Neuronal stem cell (in vitro differentiated cells): ENCODE results near the gene LARP4. TPM values are rescaled to one million over a fixed set of nuclear protein-coding genes. Genes with fewer than 3 reads are reported as not detected.

Source experiments
- DNase-seq: peaks from one replicate; pipeline ENCODE4 v3.0.0-alpha.2; 2013; ENCODE audit warnings: low spot score
- H2AFZ ChIP-seq: one replicate; pipeline ENCODE4 v1.6.1; 2013; ENCODE audit warnings: mild to moderate bottlenecking, low read length, inconsistent platforms
- H2AK5ac ChIP-seq: 2 replicates; pipeline ENCODE4 v1.6.1; 2013; ENCODE audit warnings: low read depth, mild to moderate bottlenecking, inconsistent platforms, low read length, moderate library complexity, mixed read lengths
- H2BK120ac ChIP-seq: 2 replicates; pipeline ENCODE4 v1.6.1; 2013; ENCODE audit warnings: low read depth, mild to moderate bottlenecking, inconsistent platforms, low read length, moderate library complexity, mixed read lengths
- H2BK12ac ChIP-seq: one replicate; pipeline ENCODE4 v1.6.1; 2013; ENCODE audit warnings: low read length, inconsistent platforms
- H2BK15ac ChIP-seq: 2 replicates; pipeline ENCODE4 v1.6.1; 2013; ENCODE audit warnings: mild to moderate bottlenecking, low read length, inconsistent platforms, mixed read lengths
- H2BK5ac ChIP-seq: one replicate; pipeline ENCODE4 v1.6.1; 2013; ENCODE audit warnings: inconsistent platforms, mild to moderate bottlenecking, low read length, moderate library complexity
- H3K14ac ChIP-seq: one replicate; pipeline ENCODE4 v1.6.1; 2013; ENCODE audit warnings: low read length, inconsistent platforms
- H3K18ac ChIP-seq: 2 replicates; pipeline ENCODE4 v1.6.1; 2013; ENCODE audit warnings: low read length, inconsistent platforms
- H3K23ac ChIP-seq: 2 replicates; pipeline ENCODE4 v1.6.1; 2013; ENCODE audit warnings: low read depth, mild to moderate bottlenecking, mixed read lengths, low read length, inconsistent platforms; ENCODE audit not compliant: poor library complexity
- H3K27ac ChIP-seq: replicated peaks from 3 replicates; pipeline ENCODE4 v1.5.1; 2013; ENCODE audit warnings: low read length, inconsistent platforms
- H3K27me3 ChIP-seq, 3 experiments: 2 replicates each; pipeline ENCODE4 v1.6.1; 2013; ENCODE audit warnings: low read length in 3 of 3, mild to moderate bottlenecking in 2 of 3, inconsistent platforms in 1 of 3, low read depth in 1 of 3, mixed read lengths in 1 of 3, moderate library complexity in 1 of 3; ENCODE audit not compliant: control insufficient read depth in 3 of 3, insufficient read depth in 3 of 3
- H3K36me3 ChIP-seq, 2 donors: replicated peaks in 1 of 2; 2 replicates each; pipeline ENCODE4 v1.6.1; 2013; ENCODE audit warnings: low read length in 2 of 2; ENCODE audit not compliant: control insufficient read depth in 2 of 2, insufficient read depth in 2 of 2
- H3K4ac ChIP-seq: 2 replicates; pipeline ENCODE4 v1.6.1; 2013; ENCODE audit warnings: inconsistent platforms, mild to moderate bottlenecking, low read length, moderate library complexity
- H3K4me1 ChIP-seq, 2 donors: 1 replicate in 1 of 2; 2 replicates in 1 of 2; pipeline ENCODE4 v1.6.1; 2013; ENCODE audit warnings: low read length in 2 of 2, low read depth in 1 of 2; ENCODE audit not compliant: control insufficient read depth in 2 of 2, insufficient read depth in 1 of 2
- H3K4me2 ChIP-seq: one replicate; pipeline ENCODE4 v1.6.1; 2013; ENCODE audit warnings: mild to moderate bottlenecking, low read length, inconsistent platforms; ENCODE audit not compliant: insufficient read depth, poor library complexity, severe bottlenecking
- H3K4me3 ChIP-seq, 2 donors: 2 replicates each; pipeline ENCODE4 v1.5.1; 2013; ENCODE audit warnings: low read length in 2 of 2, mild to moderate bottlenecking in 2 of 2, inconsistent platforms in 1 of 2, moderate library complexity in 1 of 2
- H3K79me1 ChIP-seq: one replicate; pipeline ENCODE4 v1.6.1; 2013; ENCODE audit warnings: low read depth, mild to moderate bottlenecking, inconsistent platforms, low read length, moderate library complexity
- H3K9ac ChIP-seq: one replicate; pipeline ENCODE4 v1.6.1; 2013; ENCODE audit warnings: mild to moderate bottlenecking, low read depth, low read length, inconsistent platforms; ENCODE audit not compliant: poor library complexity
- H3K9me3 ChIP-seq, 2 donors: replicated peaks in 1 of 2; 2 replicates each; pipeline versions ENCODE3 to v1.6.1; 2013; ENCODE audit warnings: low read length in 2 of 2, mild to moderate bottlenecking in 2 of 2, inconsistent platforms in 1 of 2, low read depth in 1 of 2, mixed read lengths in 1 of 2, moderate library complexity in 1 of 2; ENCODE audit not compliant: control insufficient read depth in 2 of 2, insufficient read depth in 1 of 2
- H4K8ac ChIP-seq: one replicate; pipeline ENCODE4 v1.6.1; 2013; ENCODE audit warnings: low read depth, mild to moderate bottlenecking, inconsistent platforms, low read length, moderate library complexity
- H4K91ac ChIP-seq: one replicate; pipeline ENCODE4 v1.6.1; 2013; ENCODE audit warnings: low read length, low read depth, mild to moderate bottlenecking, inconsistent platforms; ENCODE audit not compliant: poor library complexity
- WGBS, 2 donors: extraction: QIAGEN DNeasy Blood & Tissue Kit; methylation state at CpG; one replicate each; pipeline ENCODE4 v1.1.7; 2013; ENCODE audit warnings: missing lambda C conversion rate in 2 of 2, mixed read lengths in 1 of 2; ENCODE audit not compliant: insufficient read length in 2 of 2, insufficient replicate concordance in 1 of 2; ENCODE audit errors: extremely low coverage in 2 of 2; 5-methylcytosine and 5-hydroxymethylcytosine counted together
- polyA plus RNA-seq, 2 experiments: library from polyadenylated mRNA; stranded (reverse); fragments of 200-250 nt; gene quantifications; one replicate each; pipeline ENCODE4 v1.2.3, GENCODE V29; 2013

Gene LARP4
- 26.8 TPM for polyA plus RNA-seq (2013, experiment 1 of 2)
- polyA plus RNA-seq (2013, experiment 2 of 2) = 26.7 TPM

GRCh38 chr12:50400638-50401499 is at the start of gene LARP4:
TSS of gene LARP4 (plus strand) at chr12:50400885. CDS start at chr12:50401011, 126 bp downstream.
- H2BK5ac ChIP-seq = peak within 1 kb of the TSS; percentile 72
- H4K8ac ChIP-seq = no peak within 1 kb of the TSS
- H3K23ac ChIP-seq = peak within 1 kb of the TSS; percentile 90
- H3K79me1 ChIP-seq = peaks cover 2% of the 10 kb centered on the region
- peaks cover 0 to 7% of the 10 kb centered on the region in 2 donors for H3K36me3 ChIP-seq
- peak within 1 kb of the TSS; percentile 90 for H2AFZ ChIP-seq
- peak; percentile 87 for DNase-seq
- peak within 1 kb of the TSS; percentile 88 to 93 for H3K4me3 ChIP-seq
- H2AK5ac ChIP-seq = peak within 1 kb of the TSS; percentile 57
- H2BK12ac ChIP-seq = peak within 1 kb of the TSS; percentile 14
- H3K9ac ChIP-seq = peak within 1 kb of the TSS; percentile 96
- H3K4me1 ChIP-seq = peaks cover 0 to 6% of the 10 kb centered on the region in 2 donors
- H3K27ac ChIP-seq = peak within 1 kb of the TSS; percentile 96
- H3K27me3 ChIP-seq = no peaks in the 10 kb centered on the region
- no peak within 1 kb of the TSS for H3K14ac ChIP-seq
- H2BK15ac ChIP-seq = peak within 1 kb of the TSS; percentile 63
- peak within 1 kb of the TSS; percentile 97 for H3K18ac ChIP-seq
- no peak within 1 kb of the TSS for H4K91ac ChIP-seq
- H2BK120ac ChIP-seq = peak within 1 kb of the TSS; percentile 34
- WGBS, 2 donors = no CpG with 5 or more reads among the region's 54 CpGs
- peak within 1 kb of the TSS; percentile 58 for H3K4me2 ChIP-seq
- no peaks in the 10 kb centered on the region for H3K9me3 ChIP-seq
- no peak within 1 kb of the TSS for H3K4ac ChIP-seq

- Histone ChIP-seq H2AFZ (no peak overlapping the region), H4K8ac (no peak overlapping the region), H3K14ac (no peak overlapping the region), H3K4me1 (peaks cover 0 to 2% of the 10 kb centered on the region in 2 donors), H3K36me3 (no peaks in the 10 kb centered on the region), H2BK12ac (no peak overlapping the region), H3K9me3 (no peaks in the 10 kb centered on the region), H3K4me3 (no peak overlapping the region), H3K4me2 (no peak overlapping the region), H2AK5ac (no peak overlapping the region), H2BK15ac (no peak overlapping the region), H2BK120ac (no peak overlapping the region), H3K79me1 (no peaks in the 10 kb centered on the region), H3K4ac (no peak overlapping the region), H3K18ac (no peak overlapping the region), H3K9ac (no peak overlapping the region), H3K27me3 (no peaks in the 10 kb centered on the region), H3K23ac (no peak overlapping the region), H4K91ac (no peak overlapping the region), H2BK5ac (no peak overlapping the region), H3K27ac (no peak overlapping the region)
- no CpG with 5 or more reads among the region's 11 CpGs for WGBS, 2 donors
- no peak for DNase-seq
Observed at GRCh38 chr12:50351120-50352043, 49.3 kb upstream of the LARP4 start.

- Histone ChIP-seq H3K18ac (no peak overlapping the region), H4K91ac (no peak overlapping the region), H2BK15ac (no peak overlapping the region), H2AFZ (peak overlapping the region; percentile 37), H3K4ac (no peak overlapping the region), H3K4me1 (peaks cover 0 to 2% of the 10 kb centered on the region in 2 donors), H3K9ac (no peak overlapping the region), H2BK120ac (no peak overlapping the region), H3K4me3 (no peak overlapping the region), H4K8ac (peak overlapping the region; percentile 50), H3K27ac (no peak overlapping the region), H2BK12ac (no peak overlapping the region), H3K9me3 (no peaks in the 10 kb centered on the region), H3K27me3 (no peaks in the 10 kb centered on the region), H3K23ac (no peak overlapping the region), H2AK5ac (no peak overlapping the region), H3K36me3 (no peaks in the 10 kb centered on the region), H2BK5ac (no peak overlapping the region), H3K14ac (no peak overlapping the region), H3K4me2 (no peak overlapping the region), H3K79me1 (no peaks in the 10 kb centered on the region)
- WGBS, 2 donors = no CpG with 5 or more reads among the region's 3 CpGs
- DNase-seq = no peak
Observed at GRCh38 chr12:50353404-50353803, 47.3 kb upstream of the LARP4 start.
